IMR-90 (cell line): ENCODE measurements around the gene NKX1-1. TPM values are rescaled to one million over a fixed set of nuclear protein-coding genes. Genes with fewer than 3 reads are reported as not detected.

Experiments used
- ATAC-seq: fragments of 200-7000 bp; cut with Tn5 transposase; 2 replicates; pipeline ENCODE4 v1.9.1; 2020; ENCODE audit warnings: low read depth, mild to moderate bottlenecking, moderate library complexity
- BruUV-seq: library from RNA; stranded (reverse); fragments of 400-500 nt; replicated peaks from 2 replicates; lab custom pipeline; 2021; lab: Mats Ljungman, UMichigan
- CTCF ChIA-PET: fragments of 300-600 bp; formaldehyde crosslinking; extraction: SDS; loops from one replicate; lab custom pipeline; 2021; ENCODE audit warnings: antibody characterized with exemption; lab: Yijun Ruan, JAX
- POLR2A ChIA-PET: fragments of 300-600 bp; sonication (Branson Sonifier 250); formaldehyde crosslinking; loops from one replicate; lab custom pipeline; 2022; ENCODE audit warnings: antibody characterized with exemption; ENCODE audit not compliant: unreplicated experiment; lab: Charles Lee
- DNase-seq: peaks from one replicate; pipeline ENCODE4 v3.0.0; 2013
- H2AFZ ChIP-seq: replicated peaks from 2 replicates; pipeline ENCODE3; 2013; ENCODE audit warnings: low read length, mild to moderate bottlenecking; ENCODE audit not compliant: poor library complexity
- H2AK5ac ChIP-seq: 2 replicates; pipeline ENCODE4 v1.6.1; 2013; ENCODE audit warnings: low read depth, low read length, inconsistent platforms
- H2AK9ac ChIP-seq: replicated peaks from 2 replicates; pipeline ENCODE3; 2013; ENCODE audit warnings: mild to moderate bottlenecking, low read depth, low read length, moderate library complexity; ENCODE audit not compliant: poor library complexity
- H2BK120ac ChIP-seq: 2 replicates; pipeline ENCODE4 v1.6.1; 2013; ENCODE audit warnings: low read depth, low read length, inconsistent platforms
- H2BK15ac ChIP-seq: 3 replicates; pipeline ENCODE4 v1.6.1; 2013; ENCODE audit warnings: low read depth, low read length, inconsistent platforms
- H2BK20ac ChIP-seq: 2 replicates; pipeline ENCODE4 v1.6.1; 2013; ENCODE audit warnings: low read depth, mild to moderate bottlenecking, inconsistent platforms, low read length, moderate library complexity
- H2BK5ac ChIP-seq: 2 replicates; pipeline ENCODE4 v1.6.1; 2013; ENCODE audit warnings: mild to moderate bottlenecking, low read depth, low read length, inconsistent platforms; ENCODE audit not compliant: poor library complexity, severe bottlenecking
- H3K14ac ChIP-seq: replicated peaks from 2 replicates; pipeline ENCODE4 v1.6.1; 2013; ENCODE audit warnings: low read depth, low read length, inconsistent platforms
- H3K18ac ChIP-seq: 2 replicates; pipeline ENCODE4 v1.6.1; 2013; ENCODE audit warnings: low read depth, low read length, control low read depth
- H3K23ac ChIP-seq: 2 replicates; pipeline ENCODE4 v1.6.1; 2013; ENCODE audit warnings: low read depth, low read length, inconsistent platforms
- H3K27ac ChIP-seq: 2 replicates; pipeline ENCODE4 v1.5.1; 2013; ENCODE audit warnings: mild to moderate bottlenecking, control low read depth, low read length; ENCODE audit not compliant: insufficient read depth
- H3K27me3 ChIP-seq: 2 replicates; pipeline ENCODE4 v1.6.1; 2013; ENCODE audit warnings: low read length; ENCODE audit not compliant: control insufficient read depth, insufficient read depth
- H3K36me3 ChIP-seq: 2 replicates; pipeline ENCODE4 v1.6.1; 2013; ENCODE audit warnings: low read length, mixed read lengths; ENCODE audit not compliant: control insufficient read depth, insufficient read depth
- H3K4ac ChIP-seq: 2 replicates; pipeline ENCODE4 v1.6.1; 2013; ENCODE audit warnings: low read depth, low read length, inconsistent platforms
- H3K4me1 ChIP-seq: 2 replicates; pipeline ENCODE4 v1.6.1; 2013; ENCODE audit warnings: low read length, mixed read lengths; ENCODE audit not compliant: control insufficient read depth, insufficient read depth
- H3K4me2 ChIP-seq: 2 replicates; pipeline ENCODE4 v1.6.1; 2013; ENCODE audit warnings: low read depth, mild to moderate bottlenecking, control low read depth, low read length, moderate library complexity
- H3K4me3 ChIP-seq: 2 replicates; pipeline ENCODE4 v1.5.1; 2013; ENCODE audit warnings: low read depth, mild to moderate bottlenecking, control low read depth, low read length, moderate library complexity; ENCODE audit not compliant: insufficient read depth
- H3K56ac ChIP-seq: 2 replicates; pipeline ENCODE4 v1.6.1; 2013; ENCODE audit warnings: low read length, inconsistent platforms; ENCODE audit not compliant: insufficient read depth; ENCODE audit errors: extremely low read depth
- H3K79me1 ChIP-seq, 2 experiments: 2 replicates each; pipeline ENCODE4 v1.6.1; 2013; ENCODE audit warnings: low read length in 2 of 2, inconsistent platforms in 1 of 2, low read depth in 1 of 2
- H3K9ac ChIP-seq: 2 replicates; pipeline ENCODE4 v1.6.1; 2013; ENCODE audit warnings: low read depth, low read length, control low read depth
- H3K9me1 ChIP-seq: 2 replicates; pipeline ENCODE4 v1.6.1; 2013; ENCODE audit warnings: low read length, inconsistent platforms; ENCODE audit not compliant: insufficient read depth
- H3K9me3 ChIP-seq: 2 replicates; pipeline ENCODE4 v1.6.1; 2013; ENCODE audit warnings: low read length; ENCODE audit not compliant: control insufficient read depth, insufficient read depth
- H4K20me1 ChIP-seq: 2 replicates; pipeline ENCODE4 v1.6.1; 2013; ENCODE audit warnings: low read length, inconsistent platforms; ENCODE audit not compliant: insufficient read depth
- H4K5ac ChIP-seq: 2 replicates; pipeline ENCODE4 v1.6.1; 2013; ENCODE audit warnings: mild to moderate bottlenecking, low read depth, low read length, control low read depth
- H4K8ac ChIP-seq, 2 experiments: 2 replicates each; pipeline ENCODE4 v1.6.1; 2013; ENCODE audit warnings: low read depth in 2 of 2, low read length in 2 of 2, control low read depth in 1 of 2, inconsistent platforms in 1 of 2
- H4K91ac ChIP-seq: 2 replicates; pipeline ENCODE4 v1.6.1; 2013; ENCODE audit warnings: low read depth, low read length, inconsistent platforms; ENCODE audit not compliant: insufficient read depth
- BHLHE40 ChIP-seq: fragments of 150-350 bp; IDR thresholded peaks from 2 replicates; pipeline ENCODE4 v1.6.1; 2016; ENCODE audit warnings: mild to moderate bottlenecking, low read depth, low read length
- CEBPB ChIP-seq: IDR thresholded peaks from 2 replicates; pipeline ENCODE4 v1.6.1; 2012; ENCODE audit warnings: low read depth, low read length, improper control_type of control experiment
- CHD1 ChIP-seq: IDR thresholded peaks from 2 replicates; pipeline ENCODE4 v1.6.1; 2012; ENCODE audit warnings: low read depth, low read length, improper control_type of control experiment
- CTCF ChIP-seq: conservative IDR thresholded peaks from 2 replicates; pipeline ENCODE4 v1.5.1; 2012; ENCODE audit warnings: mild to moderate bottlenecking, low read depth, low read length, improper control_type of control experiment
- FOS ChIP-seq: fragments of 150-350 bp; IDR thresholded peaks from 2 replicates; pipeline ENCODE4 v1.6.1; 2016; ENCODE audit warnings: low read depth, low read length
- MAFK ChIP-seq: IDR thresholded peaks from 2 replicates; pipeline ENCODE4 v1.6.1; 2012; ENCODE audit warnings: low read depth, low read length, improper control_type of control experiment
- MAZ ChIP-seq: IDR thresholded peaks from 2 replicates; pipeline ENCODE4 v1.6.1; 2012; ENCODE audit warnings: low read depth, mild to moderate bottlenecking, low read length, improper control_type of control experiment, moderate library complexity, borderline replicate concordance
- MXI1 ChIP-seq: IDR thresholded peaks from 2 replicates; pipeline ENCODE4 v1.6.1; 2012; ENCODE audit warnings: low read depth, mild to moderate bottlenecking, low read length, moderate library complexity, borderline replicate concordance
- NFE2L2 ChIP-seq: fragments of 150-350 bp; IDR thresholded peaks from 2 replicates; pipeline ENCODE4 v1.6.1; 2016; ENCODE audit warnings: low read depth, mild to moderate bottlenecking, low read length
- POLR2A ChIP-seq: IDR thresholded peaks from 2 replicates; pipeline ENCODE4 v1.6.1; 2012; ENCODE audit warnings: mild to moderate bottlenecking, low read depth, low read length
- RAD21 ChIP-seq: IDR thresholded peaks from 2 replicates; pipeline ENCODE4 v1.6.1; 2012; ENCODE audit warnings: low read length, improper control_type of control experiment
- RCOR1 ChIP-seq: IDR thresholded peaks from 2 replicates; pipeline ENCODE4 v1.6.1; 2012; ENCODE audit warnings: mild to moderate bottlenecking, low read length, improper control_type of control experiment; ENCODE audit not compliant: insufficient replicate concordance
- RFX5 ChIP-seq: IDR thresholded peaks from 2 replicates; pipeline ENCODE4 v1.8.0; 2012; ENCODE audit warnings: low read depth, mild to moderate bottlenecking, low read length, moderate library complexity
- SMC3 ChIP-seq: fragments of 150-350 bp; IDR thresholded peaks from 2 replicates; pipeline ENCODE4 v1.6.1; 2016; ENCODE audit warnings: low read depth, mild to moderate bottlenecking, antibody characterized with exemption, low read length, moderate library complexity
- WGBS, 2 experiments: methylation state at CpG; one replicate each; pipeline versions ENCODE4 v1.1.5 to v1.1.7; 2013; ENCODE audit warnings: missing lambda C conversion rate in 2 of 2; ENCODE audit not compliant: insufficient read length in 1 of 2; ENCODE audit errors: extremely low coverage in 2 of 2; 5-methylcytosine and 5-hydroxymethylcytosine counted together
- dilution Hi-C: fragments of 300-500 bp; cut with HindIII; formaldehyde crosslinking; loops from one replicate; pipeline ENCODE4 v1.14.3; 2018; ENCODE audit warnings: low sequenced_read_pairs; ENCODE audit not compliant: unreplicated experiment
- in situ Hi-C: fragments of 300-500 bp; cut with MboI; formaldehyde crosslinking; loops from 3 replicates; pipeline ENCODE4 v1.14.3; 2019; ENCODE audit warnings: low sequenced_read_pairs, inconsistent platforms, mixed read lengths
- intact Hi-C: fragments of 100-400 bp; cut with micrococcal nuclease; formaldehyde crosslinking; loops from 2 replicates; pipeline ENCODE4 v1.10.0; 2022
- polyA plus RNA-seq, 3 experiments: library from polyadenylated mRNA; depleted of rRNA; stranded (reverse); fragments of >200 nt; gene quantifications; 2 replicates each; pipeline ENCODE4 v1.2.3, GENCODE V29; 2012; ENCODE audit warnings: low replicate concordance in 1 of 3
- total RNA-seq: library from RNA; depleted of rRNA; stranded (reverse); fragments of >200 nt; gene quantifications from 2 replicates; pipeline ENCODE4 v1.2.3, GENCODE V29; 2012
- TF ChIP-seq, protein P1 (sequence below): fragments of 150-350 bp; IDR thresholded peaks from 2 replicates; pipeline ENCODE4 v1.6.1; 2017; ENCODE audit warnings: mild to moderate bottlenecking, antibody characterized with exemption, low read length, low read depth
- TF ChIP-seq, protein P2 (sequence below): fragments of 150-350 bp; IDR thresholded peaks from 2 replicates; pipeline ENCODE4 v1.6.1; 2016; ENCODE audit warnings: low read depth, mild to moderate bottlenecking, low read length, moderate library complexity, borderline replicate concordance

NKX1-1 gene
- total and polyA plus RNA-seq, 2 of the 4 experiments (the other 2 are of a cell fraction): not detected

GRCh38 chr4:1381181-1381621 is 25.0 kb downstream of the NKX1-1 start:
- TF ChIP-seq CHD1 (no peak), MXI1 (no peak), MAFK (no peak), RAD21 (no peak), RFX5 (no peak), CEBPB (no peak), BHLHE40 (no peak), POLR2A (no peak), FOS (no peak), NFE2L2 (no peak), CTCF (no peak), RCOR1 (no peak), SMC3 (no peak), MAZ (no peak)
- TF ChIP-seq, protein P1, sequence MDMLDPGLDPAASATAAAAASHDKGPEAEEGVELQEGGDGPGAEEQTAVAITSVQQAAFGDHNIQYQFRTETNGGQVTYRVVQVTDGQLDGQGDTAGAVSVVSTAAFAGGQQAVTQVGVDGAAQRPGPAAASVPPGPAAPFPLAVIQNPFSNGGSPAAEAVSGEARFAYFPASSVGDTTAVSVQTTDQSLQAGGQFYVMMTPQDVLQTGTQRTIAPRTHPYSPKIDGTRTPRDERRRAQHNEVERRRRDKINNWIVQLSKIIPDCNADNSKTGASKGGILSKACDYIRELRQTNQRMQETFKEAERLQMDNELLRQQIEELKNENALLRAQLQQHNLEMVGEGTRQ: no peak
- TF ChIP-seq, protein P2, sequence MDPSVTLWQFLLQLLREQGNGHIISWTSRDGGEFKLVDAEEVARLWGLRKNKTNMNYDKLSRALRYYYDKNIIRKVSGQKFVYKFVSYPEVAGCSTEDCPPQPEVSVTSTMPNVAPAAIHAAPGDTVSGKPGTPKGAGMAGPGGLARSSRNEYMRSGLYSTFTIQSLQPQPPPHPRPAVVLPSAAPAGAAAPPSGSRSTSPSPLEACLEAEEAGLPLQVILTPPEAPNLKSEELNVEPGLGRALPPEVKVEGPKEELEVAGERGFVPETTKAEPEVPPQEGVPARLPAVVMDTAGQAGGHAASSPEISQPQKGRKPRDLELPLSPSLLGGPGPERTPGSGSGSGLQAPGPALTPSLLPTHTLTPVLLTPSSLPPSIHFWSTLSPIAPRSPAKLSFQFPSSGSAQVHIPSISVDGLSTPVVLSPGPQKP: no peak
- dilution Hi-C loops: no loop called here
- H2AFZ ChIP-seq: no peak overlapping the region
- no peaks in the 10 kb centered on the region for H3K9me3 ChIP-seq
- no peak overlapping the region for H2BK5ac ChIP-seq
- H4K20me1 ChIP-seq: no peaks in the 10 kb centered on the region
- H3K18ac ChIP-seq: no peak overlapping the region
- H3K14ac ChIP-seq: no peak overlapping the region
- no peak overlapping the region for H2BK20ac ChIP-seq
- no peak overlapping the region for H2AK5ac ChIP-seq
- no peak for DNase-seq
- no peak overlapping the region for H3K9ac ChIP-seq
- no peaks in the 10 kb centered on the region for H3K4me1 ChIP-seq
- intact Hi-C loops: no loop called here
- ATAC-seq: no peak
- no TSS peak for BruUV-seq
- H4K5ac ChIP-seq: no peak overlapping the region
- POLR2A ChIA-PET: no interaction called here
- no peak overlapping the region for H3K4me2 ChIP-seq
- H2AK9ac ChIP-seq: no peak overlapping the region
- no peak overlapping the region for H3K23ac ChIP-seq
- CTCF ChIA-PET: no interaction called here
- H3K27ac ChIP-seq: no peak overlapping the region
- H3K36me3 ChIP-seq: peaks cover 27% of the 10 kb centered on the region
- H3K9me1 ChIP-seq: no peaks in the 10 kb centered on the region
- WGBS, 2 experiments: 80% methylated on average over 1 of the region's 12 CpGs; no CpG with 5 or more reads in 1 of the 2 experiments
- H3K79me1 ChIP-seq: no peaks in the 10 kb centered on the region
- H4K91ac ChIP-seq: no peak overlapping the region
- no peak overlapping the region for H4K8ac ChIP-seq
- no peak overlapping the region for H3K56ac ChIP-seq
- H3K4me3 ChIP-seq: no peak overlapping the region
- in situ Hi-C loops: no loop called here
- H3K27me3 ChIP-seq: no peaks in the 10 kb centered on the region
- no peak overlapping the region for H2BK15ac ChIP-seq
- no peak overlapping the region for H2BK120ac ChIP-seq
- H3K4ac ChIP-seq: no peak overlapping the region
